HG02798 (cell line): Measurements from ENCODE around the gene AGPAT3.

Experiments used
- ATAC-seq: cut with Tn5 transposase; IDR thresholded peaks from one replicate; pipeline ENCODE4 v1.9.1; 2021; ENCODE audit warnings: mild to moderate bottlenecking; ENCODE audit not compliant: unreplicated experiment, poor library complexity

Gene AGPAT3

DNA sequence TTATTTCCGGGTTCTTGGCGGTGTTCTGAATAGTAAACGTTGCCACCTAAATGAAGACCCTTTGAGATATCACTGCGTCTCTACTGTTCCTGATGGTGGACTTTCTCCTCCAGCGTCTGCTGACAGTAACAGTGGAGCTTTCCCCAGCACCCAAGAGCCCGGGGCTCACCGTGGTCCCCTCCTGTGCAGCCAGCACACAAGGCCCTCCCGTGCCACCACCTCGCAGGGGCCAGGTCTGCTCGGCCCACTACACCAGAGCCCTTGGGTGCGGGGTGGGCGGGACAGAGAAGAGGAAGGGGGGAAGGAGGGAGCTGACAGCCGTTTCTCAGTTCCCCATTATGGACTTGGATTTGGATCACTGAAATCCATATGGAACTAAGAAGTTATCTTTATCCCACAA is 85.9 kb downstream of the AGPAT3 start:
- no peak for ATAC-seq

DNA sequence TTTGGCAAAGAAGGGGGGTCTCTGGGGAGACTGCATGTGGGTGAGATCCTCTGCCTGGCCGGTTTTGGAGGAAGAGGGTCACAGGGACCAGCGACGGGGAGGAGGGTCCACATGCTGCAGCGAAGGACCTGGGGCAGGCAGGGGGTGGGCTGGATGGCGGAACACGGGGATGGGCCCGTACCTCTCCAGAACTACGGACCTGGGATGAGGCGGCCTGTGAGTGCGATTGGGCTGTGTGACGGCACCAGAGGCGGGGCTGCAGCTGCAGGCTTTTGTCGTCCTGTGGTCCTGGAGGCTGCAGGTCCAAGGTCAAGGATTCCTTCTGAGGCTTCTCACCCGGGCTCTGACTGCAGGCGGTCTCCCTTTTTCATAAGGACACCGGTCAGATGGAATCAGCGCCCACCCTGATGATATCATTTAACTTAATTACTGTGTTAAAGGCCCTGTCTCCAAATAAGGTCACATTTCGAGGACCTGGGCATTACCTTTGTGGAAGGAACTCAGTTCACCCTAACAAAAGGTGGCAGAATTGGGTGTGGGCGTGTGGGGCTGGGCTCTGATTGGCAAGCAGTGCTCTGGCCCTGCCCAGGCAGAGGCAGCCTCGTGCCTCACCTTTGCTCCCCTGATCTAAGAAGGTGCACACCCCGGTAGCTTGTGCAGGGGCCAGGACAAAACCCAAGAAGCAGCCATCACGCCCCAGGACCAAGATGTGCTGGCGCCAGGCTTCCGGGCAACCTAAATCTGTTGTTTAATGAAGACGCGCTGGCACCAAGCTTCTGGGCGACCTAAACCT is 87.1 kb downstream of the AGPAT3 start:
- no peak for ATAC-seq

DNA sequence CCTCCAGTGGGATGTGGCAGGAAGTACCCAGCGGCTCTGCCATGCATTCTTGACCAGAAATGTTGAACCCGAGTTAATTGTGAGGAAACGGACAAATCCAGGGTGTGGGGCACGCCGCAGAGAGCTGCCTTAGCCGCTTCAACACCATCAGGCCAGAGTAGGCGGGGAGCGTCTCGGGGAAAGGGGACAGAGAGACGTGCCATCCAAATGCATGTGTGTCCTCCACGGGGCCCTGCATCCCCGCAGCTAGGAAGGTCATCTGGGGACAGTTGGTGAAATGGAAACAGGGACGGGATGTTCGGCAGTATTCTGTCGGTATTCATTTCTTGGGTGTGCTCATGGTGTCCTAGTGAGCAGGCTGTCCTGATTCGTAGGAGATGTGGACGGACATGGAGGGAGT is 88.0 kb downstream of the AGPAT3 start:
- no peak for ATAC-seq

DNA sequence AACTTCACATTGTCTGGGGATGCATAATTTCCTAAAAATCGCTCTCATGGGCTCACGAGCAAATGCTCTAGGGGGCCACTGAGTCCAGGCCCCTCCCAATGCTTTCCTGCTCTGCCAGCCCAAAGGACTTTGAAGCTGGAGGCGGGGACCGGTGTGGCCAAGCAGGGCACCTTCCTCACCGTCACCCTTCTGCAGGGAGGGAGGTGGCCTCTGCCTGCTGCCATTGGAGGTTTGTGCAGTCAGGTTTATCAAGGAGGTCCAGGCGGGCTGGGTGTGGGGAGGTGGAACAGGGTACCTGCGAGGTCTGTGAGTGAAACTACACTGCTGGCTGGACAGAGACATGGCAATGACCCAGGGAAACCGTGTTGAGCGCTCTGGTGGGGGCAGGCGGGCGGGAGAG is 89.0 kb downstream of the AGPAT3 start:
- ATAC-seq = no peak

DNA sequence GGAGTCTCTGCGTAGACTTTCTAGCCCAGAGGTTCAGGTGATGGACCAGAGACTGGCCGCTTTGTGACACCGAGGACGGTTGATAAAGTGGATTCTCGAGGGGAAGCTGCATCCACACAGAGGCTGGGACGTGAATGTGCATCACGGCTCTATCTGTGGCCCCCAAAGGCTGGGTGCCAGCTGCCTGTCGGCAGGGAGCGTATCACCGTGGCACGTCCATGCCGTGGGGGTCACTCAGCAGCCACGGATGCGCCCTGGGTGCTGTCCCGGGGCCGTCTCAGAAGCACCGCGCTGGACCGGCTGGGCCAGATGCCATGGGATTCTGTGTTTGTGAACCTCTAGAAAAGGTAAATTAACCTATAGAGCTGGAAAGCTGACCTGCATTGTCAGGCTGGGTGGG is 89.9 kb downstream of the AGPAT3 start:
- no peak for ATAC-seq

DNA sequence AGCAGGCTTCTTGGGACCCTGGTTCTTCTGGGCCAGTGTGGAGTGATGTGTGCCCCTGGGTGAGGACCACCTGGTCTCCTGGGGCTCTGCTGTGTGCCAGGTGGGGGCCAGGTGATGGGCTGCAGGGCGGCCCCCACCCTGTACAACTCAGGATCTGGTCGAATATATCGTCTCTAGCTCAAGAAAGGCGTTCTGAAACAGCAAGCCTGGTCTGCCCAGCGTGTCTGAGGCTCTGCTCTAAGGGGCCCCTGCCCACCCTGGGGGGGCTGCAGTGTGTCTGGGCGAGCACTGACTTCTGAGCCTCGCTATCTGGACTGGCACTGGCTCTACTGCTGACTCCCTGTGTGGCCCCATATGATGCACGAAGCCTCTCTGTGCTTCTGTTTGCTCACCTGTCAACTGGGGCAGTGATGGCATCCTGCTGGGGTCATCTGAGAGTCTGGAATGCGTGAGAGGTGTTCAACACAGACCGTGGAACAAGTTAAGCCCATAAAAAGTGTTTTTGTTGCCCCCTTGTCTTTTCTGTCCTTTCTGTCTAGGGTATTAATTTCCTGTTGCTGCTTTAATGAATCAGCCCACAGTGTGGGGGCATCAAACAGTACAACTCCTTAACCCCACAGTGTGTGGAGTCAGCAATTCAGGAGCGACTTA is 91.1 kb downstream of the AGPAT3 start:
- ATAC-seq = no peak

DNA sequence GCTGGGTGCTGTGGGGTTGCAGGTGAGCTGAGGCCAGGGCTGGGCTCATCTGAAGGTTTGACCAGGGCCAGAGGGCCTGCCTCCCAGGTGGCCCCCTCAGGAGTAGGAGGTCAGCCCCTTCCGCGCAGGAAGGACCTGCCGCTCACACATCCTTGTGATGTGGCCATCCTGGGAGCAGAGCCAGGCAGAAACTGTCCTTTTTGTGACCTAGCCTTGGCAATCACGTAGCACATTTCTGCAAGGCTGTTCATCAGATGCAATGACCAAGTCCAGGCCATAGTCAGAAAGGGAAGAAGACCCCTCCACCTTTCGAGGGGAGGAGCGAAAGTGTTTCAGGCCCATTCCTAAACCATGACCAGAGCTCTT is 91.6 kb downstream of the AGPAT3 start:
- no peak for ATAC-seq

DNA sequence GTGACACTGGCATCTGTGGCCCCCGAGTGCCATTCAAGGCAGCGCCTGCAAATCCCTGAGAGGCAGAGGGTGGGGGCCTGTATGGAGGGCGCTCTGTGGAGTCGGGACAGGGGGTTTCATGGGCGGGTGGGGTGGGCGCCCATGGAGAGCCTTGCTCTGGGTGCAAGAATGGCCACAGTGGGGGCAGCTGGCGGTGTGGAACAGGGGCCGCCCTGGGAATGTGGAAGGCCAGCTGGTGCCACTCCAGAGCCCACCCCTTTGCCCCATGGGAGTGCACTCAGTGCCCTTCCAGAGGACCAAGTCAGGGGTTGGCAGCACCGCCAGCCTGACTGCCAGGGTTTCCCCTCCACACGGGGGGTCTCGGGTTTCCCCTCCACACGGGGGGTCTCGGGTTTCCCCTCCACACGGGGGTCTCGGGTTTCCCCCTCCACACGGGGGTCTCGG is 92.1 kb downstream of the AGPAT3 start:
- no peak for ATAC-seq

DNA sequence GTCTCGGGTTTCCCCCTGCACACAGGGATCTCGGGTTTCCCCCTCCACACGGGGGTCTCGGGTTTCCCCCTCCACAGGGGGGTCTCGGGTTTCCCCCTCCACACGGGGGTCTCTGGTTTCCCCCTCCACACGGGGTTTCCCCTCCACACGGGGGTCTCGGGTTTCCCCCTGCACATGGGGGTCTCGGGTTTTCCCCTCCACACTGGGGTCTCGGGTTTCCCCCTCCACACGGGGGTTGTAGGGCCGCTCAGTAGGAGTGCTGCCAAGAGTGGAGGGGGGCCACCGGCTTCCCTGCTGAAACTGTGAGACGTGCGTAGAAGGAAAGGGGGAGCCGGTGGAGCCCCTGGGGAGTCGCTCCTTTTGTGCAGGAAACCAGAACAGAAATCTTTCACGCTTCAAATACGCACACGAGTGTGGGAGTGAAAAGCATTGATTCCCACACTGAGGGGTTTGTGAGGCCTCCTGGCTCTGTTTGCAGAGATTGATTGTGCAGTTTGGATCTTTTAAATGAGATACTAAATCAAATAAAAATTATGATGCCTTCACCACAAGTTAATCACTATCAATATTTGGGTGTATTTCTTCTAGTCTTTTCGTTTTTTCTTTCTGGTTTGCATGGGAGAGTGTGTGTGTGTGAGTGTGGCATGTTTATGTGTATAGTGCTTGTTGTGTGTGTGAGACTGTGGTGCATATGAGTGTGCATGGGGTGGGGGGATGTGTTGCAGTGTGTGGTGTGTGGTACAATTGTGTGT is 92.8 kb downstream of the AGPAT3 start:
- ATAC-seq = no peak

DNA sequence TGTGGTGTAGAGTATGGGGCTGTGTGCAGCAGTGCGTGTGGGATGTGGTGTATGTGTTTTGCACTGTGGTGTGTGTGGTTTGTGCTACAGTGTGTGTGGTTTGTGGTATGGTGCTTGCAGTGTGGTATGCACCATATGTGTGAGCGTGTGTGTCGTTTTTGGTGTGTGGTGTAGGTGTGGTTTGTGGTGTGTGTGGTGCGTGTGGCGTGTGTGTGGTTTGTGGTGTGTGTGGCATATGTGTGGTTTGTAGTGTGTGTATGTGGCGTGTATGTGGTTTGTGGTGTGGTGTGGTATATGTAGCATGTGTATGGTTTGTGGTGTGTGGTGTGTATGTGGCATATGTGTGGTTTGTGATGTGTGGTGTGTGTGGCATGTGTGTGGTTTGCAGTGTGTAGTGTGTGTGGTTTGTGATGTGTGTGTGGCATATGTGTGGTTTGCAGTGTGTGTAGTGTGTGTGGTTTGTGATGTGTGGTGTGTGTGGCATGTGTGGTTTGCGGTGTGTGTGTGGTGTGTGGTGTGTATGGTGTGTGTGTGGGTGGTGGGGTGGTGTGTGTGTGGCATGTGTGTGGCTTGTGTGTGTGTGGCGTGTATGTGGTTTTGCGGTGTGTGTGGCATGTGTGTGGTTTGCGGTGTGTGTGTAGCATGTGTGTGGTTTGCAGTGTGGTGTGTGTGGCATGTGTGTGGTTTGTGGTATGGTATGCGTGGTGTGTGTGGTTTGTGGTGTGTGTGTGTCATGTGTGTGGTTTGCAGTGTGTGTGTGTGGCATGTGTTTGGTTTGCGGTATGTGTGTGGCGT is 93.5 kb downstream of the AGPAT3 start:
- ATAC-seq = no peak

DNA sequence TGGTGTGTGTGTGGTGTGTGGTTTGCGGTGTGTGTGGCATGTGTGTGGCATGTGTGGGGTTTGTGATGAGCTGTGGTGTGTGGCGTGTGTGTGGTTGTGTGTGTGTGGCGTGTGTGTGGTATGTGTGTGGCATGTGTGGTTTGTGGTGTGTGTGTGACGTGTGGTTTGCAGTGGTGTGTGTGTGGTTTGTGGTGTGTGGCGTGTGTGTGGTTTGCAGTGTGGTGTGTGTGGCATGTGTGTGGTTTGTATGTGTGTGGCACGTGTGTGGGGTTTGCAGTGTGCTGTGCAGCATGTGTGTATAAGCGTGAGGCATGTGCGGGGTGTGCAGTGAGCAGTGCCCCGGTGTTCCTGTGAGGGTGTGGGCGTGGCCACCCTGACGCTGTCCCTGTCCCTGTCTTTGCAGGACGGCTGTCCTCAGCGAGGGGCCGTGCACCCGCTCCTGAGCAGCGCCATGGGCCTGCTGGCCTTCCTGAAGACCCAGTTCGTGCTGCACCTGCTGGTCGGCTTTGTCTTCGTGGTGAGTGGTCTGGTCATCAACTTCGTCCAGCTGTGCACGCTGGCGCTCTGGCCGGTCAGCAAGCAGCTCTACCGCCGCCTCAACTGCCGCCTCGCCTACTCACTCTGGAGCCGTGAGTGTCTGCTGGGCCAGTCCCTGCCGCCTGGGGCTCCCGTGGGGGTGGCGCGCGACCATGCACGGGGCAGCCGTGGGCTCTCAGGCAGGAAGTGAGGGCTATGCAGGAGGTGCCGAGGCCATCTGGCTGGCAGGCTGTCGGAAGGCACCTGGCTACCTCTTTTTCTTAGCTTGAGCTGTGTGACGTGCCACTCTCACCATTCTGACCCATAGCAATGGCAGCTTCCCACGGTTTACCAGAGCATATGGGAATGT is 94.5 kb downstream of the AGPAT3 start:
- ATAC-seq = no peak

DNA sequence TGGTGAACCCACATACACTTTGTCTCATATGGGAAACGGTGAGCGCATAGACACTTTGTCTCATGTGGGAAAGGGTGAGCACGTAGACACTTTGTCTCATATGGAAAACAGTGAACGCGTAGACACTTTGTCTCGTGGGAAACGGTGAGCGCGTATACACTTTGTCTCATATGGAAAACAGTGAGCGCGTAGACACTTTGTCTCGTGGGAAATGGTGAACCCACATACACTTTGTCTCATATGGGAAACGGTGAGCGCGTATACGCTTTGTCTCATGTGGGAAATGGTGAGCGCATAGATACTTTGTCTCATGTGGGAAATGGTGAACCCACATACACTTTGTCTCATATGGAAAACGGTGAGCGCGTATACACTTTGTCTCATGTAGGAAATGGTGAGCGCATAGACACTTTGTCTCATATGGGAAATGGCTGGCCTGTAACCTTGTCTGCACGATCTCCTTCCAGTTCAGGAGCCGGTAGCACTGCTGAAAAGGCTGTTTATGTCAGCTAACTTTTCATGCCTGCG is 96.4 kb downstream of the AGPAT3 start:
- ATAC-seq = no peak

DNA sequence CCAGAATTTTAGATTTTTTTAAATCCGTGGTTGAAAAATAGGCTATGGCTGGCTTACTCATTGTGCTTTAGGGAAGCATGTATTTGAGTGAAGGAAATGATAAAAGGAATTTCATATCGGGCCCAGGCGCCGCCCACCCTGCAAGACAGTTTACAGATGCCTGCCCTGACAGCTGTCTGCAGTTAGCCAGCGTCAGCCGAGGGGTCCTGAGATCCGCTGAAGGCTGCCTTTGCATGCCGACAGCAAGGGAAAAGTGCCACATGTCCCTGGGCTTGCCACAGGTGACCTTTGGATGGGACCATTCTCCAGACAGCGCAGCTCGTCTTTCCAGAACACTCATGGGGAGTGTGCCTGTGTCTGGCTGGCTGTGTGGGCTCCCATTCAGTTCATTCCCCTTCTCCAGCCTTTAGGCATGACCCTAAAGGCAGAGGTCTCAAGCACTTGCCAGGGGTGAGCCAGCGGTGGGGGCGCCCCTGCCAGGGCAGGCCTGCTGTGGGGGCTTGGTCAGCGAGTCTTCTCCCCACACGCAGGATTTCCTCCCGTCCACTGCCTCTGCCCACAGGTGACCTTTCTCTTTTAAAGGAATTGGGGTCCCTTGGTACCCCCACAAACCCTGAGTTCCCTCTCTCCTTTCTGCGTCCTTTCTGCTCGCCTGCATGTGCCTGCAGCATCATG is 101.0 kb downstream of the AGPAT3 start:
- ATAC-seq = no peak

DNA sequence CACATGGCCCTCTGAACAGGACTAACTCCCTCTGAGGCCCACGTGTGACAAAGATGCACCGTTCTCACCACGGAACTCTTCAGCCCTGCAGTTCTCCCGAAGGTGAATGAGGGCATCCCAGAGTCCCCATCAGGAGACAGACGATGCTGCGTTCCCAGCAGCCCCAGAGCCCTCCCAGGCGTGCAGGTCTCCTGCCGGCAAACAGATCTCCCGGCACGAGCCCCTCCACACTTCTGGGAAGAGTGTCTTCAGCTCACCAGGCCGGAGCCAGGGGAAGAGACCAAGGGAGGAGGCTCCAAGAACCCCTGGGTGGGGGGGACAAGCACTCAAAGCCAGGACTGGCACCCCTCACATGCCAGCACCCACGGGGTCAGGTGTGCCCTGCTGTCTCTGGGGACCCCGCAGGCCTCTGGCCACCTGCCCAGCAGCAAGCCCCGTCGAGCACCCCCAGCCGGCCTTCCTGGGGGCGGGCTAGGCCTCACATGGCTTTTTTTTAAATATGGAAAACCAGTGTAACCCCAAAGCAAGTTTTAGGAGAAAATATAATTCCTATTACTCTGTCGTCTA is 102.0 kb downstream of the AGPAT3 start:
- ATAC-seq = no peak

DNA sequence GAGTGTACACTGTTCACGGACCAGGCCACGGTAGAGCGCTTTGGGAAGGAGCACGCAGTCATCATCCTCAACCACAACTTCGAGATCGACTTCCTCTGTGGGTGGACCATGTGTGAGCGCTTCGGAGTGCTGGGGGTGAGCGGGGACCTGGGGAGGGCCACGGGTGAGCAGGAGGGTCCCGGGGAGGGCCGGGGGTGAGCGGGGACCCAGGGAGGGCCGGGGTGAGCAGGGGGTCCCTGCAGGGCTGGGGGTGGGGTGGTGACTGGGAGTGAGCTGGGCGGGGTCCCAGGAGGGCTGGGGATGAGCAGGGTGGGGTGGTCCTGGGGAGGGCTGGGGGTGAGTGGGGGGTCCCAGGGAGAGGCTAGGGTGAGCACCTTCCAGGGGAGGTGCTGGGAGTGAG is 103.0 kb downstream of the AGPAT3 start:
- no peak for ATAC-seq

DNA sequence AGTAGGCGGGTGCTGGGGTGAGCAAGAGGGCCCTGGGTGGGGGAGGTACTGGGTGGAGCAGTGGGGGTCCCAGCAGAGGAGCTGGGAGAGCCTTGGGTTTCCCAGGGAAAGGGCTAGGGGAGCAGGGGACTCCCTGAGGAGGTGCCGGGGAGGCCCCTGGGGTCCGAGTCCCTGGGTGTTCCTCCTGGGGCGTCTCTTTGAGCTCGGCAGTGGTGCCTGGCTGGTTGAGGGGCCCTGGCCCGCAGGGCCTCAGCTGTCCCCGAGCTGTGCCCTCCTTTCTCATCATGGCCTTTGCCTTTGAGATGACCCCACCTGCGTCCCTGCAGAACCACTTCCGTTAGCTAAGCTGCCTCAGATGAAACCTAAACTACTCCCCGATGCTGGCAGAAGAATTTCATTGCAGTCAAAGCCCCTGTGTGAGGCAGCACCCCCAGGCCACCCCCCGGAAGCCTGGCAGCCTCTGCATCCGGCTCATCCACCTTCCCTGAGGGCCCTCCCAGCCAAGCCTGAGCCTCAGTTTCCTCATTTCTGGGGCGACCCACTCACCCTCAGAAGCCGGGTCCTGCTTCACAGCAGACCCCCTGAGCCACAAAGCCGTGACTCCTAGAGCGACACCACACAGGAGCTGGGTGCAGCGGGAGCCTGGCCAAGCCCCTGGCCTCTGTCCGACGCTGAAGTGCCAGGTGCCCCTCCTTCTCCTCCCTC is 103.5 kb downstream of the AGPAT3 start:
- no peak for ATAC-seq

DNA sequence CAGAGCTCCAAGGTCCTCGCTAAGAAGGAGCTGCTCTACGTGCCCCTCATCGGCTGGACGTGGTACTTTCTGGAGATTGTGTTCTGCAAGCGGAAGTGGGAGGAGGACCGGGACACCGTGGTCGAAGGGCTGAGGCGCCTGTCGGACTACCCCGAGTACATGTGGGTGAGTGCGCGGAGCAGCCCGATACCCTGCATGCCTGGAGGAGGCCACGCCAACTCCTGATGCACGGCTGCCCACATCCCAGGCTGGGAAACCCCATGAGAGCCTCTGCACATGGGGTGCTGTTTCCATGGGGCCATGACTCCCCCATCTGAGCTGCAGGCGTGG is 104.1 kb downstream of the AGPAT3 start:
- ATAC-seq = no peak

DNA sequence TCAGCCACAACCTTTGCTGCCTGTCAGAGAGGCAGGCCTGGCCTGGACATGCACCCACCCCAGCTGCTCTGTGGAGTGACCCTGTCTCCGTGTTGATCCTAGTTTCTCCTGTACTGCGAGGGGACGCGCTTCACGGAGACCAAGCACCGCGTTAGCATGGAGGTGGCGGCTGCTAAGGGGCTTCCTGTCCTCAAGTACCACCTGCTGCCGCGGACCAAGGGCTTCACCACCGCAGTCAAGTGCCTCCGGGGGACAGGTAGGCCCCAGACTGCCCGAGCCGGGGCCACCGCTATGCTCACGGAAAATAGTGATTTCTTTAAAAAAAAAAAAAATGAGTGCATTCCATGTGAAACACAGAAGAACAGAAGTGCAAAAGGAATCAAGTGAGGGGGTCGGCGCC is 105.5 kb downstream of the AGPAT3 start:
- ATAC-seq = no peak
